WTC11 (cell line): Measurements from ENCODE around the gene HSP90AB1.

Experiments
- ATF2 ChIP-seq: sonication (generic); formaldehyde crosslinking; IDR thresholded peaks from 2 replicates; pipeline ENCODE4 v1.8.1; 2022; ENCODE audit warnings: low read depth, missing genetic modification reagents, borderline replicate concordance
- IRF2 ChIP-seq: sonication (generic); formaldehyde crosslinking; IDR thresholded peaks from 2 replicates; pipeline ENCODE4 v1.8.0; 2022; ENCODE audit warnings: low read depth, missing genetic modification reagents, borderline replicate concordance
- KAT7 ChIP-seq: sonication (generic); formaldehyde crosslinking; IDR thresholded peaks from 2 replicates; pipeline ENCODE4 v1.8.1; 2023; ENCODE audit warnings: missing genetic modification reagents, mild to moderate bottlenecking, borderline replicate concordance
- ZBTB21 ChIP-seq: sonication (generic); formaldehyde crosslinking; IDR thresholded peaks from 2 replicates; pipeline ENCODE4 v1.8.1; 2023; ENCODE audit warnings: mild to moderate bottlenecking, missing genetic modification reagents, borderline replicate concordance
- TF ChIP-seq, protein P1 (sequence below): fragments of 200-600 bp; IDR thresholded peaks from 2 replicates; pipeline ENCODE4 v1.8.0; 2022; ENCODE audit warnings: antibody characterized with exemption
- TF ChIP-seq, protein P2 (sequence below): sonication (generic); formaldehyde crosslinking; IDR thresholded peaks from 2 replicates; pipeline ENCODE4 v1.8.1; 2023; ENCODE audit warnings: mild to moderate bottlenecking, missing genetic modification reagents, moderate library complexity
- TF ChIP-seq, protein P3 (sequence below): sonication (generic); formaldehyde crosslinking; IDR thresholded peaks from 2 replicates; pipeline ENCODE4 v1.8.0; 2022; ENCODE audit warnings: mild to moderate bottlenecking, missing genetic modification reagents
- TF ChIP-seq, protein P4 (sequence below): sonication (generic); formaldehyde crosslinking; IDR thresholded peaks from 2 replicates; pipeline ENCODE4 v1.8.0; 2023; ENCODE audit warnings: mild to moderate bottlenecking, missing genetic modification reagents

GRCh38 chr6:44226368-44227147, 20.3 kb upstream of the HSP90AB1 start:
- TF ChIP-seq, protein P1, sequence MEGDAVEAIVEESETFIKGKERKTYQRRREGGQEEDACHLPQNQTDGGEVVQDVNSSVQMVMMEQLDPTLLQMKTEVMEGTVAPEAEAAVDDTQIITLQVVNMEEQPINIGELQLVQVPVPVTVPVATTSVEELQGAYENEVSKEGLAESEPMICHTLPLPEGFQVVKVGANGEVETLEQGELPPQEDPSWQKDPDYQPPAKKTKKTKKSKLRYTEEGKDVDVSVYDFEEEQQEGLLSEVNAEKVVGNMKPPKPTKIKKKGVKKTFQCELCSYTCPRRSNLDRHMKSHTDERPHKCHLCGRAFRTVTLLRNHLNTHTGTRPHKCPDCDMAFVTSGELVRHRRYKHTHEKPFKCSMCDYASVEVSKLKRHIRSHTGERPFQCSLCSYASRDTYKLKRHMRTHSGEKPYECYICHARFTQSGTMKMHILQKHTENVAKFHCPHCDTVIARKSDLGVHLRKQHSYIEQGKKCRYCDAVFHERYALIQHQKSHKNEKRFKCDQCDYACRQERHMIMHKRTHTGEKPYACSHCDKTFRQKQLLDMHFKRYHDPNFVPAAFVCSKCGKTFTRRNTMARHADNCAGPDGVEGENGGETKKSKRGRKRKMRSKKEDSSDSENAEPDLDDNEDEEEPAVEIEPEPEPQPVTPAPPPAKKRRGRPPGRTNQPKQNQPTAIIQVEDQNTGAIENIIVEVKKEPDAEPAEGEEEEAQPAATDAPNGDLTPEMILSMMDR = no peak
- TF ChIP-seq ZBTB21 (CRISPR knock-in tag) (no peak), IRF2 (no peak), ATF2 (CRISPR knock-in tag) (no peak), KAT7 (no peak)
- TF ChIP-seq, protein P2, sequence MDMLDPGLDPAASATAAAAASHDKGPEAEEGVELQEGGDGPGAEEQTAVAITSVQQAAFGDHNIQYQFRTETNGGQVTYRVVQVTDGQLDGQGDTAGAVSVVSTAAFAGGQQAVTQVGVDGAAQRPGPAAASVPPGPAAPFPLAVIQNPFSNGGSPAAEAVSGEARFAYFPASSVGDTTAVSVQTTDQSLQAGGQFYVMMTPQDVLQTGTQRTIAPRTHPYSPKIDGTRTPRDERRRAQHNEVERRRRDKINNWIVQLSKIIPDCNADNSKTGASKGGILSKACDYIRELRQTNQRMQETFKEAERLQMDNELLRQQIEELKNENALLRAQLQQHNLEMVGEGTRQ (CRISPR knock-in tag) = no peak
- TF ChIP-seq, protein P3, sequence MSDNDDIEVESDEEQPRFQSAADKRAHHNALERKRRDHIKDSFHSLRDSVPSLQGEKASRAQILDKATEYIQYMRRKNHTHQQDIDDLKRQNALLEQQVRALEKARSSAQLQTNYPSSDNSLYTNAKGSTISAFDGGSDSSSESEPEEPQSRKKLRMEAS (CRISPR knock-in tag) = no peak
- TF ChIP-seq, protein P4, sequence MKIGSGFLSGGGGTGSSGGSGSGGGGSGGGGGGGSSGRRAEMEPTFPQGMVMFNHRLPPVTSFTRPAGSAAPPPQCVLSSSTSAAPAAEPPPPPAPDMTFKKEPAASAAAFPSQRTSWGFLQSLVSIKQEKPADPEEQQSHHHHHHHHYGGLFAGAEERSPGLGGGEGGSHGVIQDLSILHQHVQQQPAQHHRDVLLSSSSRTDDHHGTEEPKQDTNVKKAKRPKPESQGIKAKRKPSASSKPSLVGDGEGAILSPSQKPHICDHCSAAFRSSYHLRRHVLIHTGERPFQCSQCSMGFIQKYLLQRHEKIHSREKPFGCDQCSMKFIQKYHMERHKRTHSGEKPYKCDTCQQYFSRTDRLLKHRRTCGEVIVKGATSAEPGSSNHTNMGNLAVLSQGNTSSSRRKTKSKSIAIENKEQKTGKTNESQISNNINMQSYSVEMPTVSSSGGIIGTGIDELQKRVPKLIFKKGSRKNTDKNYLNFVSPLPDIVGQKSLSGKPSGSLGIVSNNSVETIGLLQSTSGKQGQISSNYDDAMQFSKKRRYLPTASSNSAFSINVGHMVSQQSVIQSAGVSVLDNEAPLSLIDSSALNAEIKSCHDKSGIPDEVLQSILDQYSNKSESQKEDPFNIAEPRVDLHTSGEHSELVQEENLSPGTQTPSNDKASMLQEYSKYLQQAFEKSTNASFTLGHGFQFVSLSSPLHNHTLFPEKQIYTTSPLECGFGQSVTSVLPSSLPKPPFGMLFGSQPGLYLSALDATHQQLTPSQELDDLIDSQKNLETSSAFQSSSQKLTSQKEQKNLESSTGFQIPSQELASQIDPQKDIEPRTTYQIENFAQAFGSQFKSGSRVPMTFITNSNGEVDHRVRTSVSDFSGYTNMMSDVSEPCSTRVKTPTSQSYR (CRISPR knock-in tag) = no peak
